Endothelial cell (in vitro differentiated cells): ENCODE data around the gene MBOAT2. TPM values are rescaled to one million over a fixed set of nuclear protein-coding genes. Genes with fewer than 3 reads are reported as not detected.
"Not testable (repeated sequence)": the region's sequence is repeated elsewhere in the genome, so short reads cannot be mapped to it uniquely, and the experiment has no call there.

ENCODE experiments used
- DNase-seq: peaks from one replicate; pipeline ENCODE4 v3.0.0; 2021; ENCODE audit warnings: low spot score
- H3K27ac Mint-ChIP-seq: one replicate; pipeline ENCODE4 v1.8.0; 2021; ENCODE audit warnings: mixed read lengths, inconsistent platforms; ENCODE audit not compliant: unreplicated experiment
- H3K27me3 Mint-ChIP-seq: one replicate; pipeline ENCODE4 v1.8.0; 2021; ENCODE audit warnings: mild to moderate bottlenecking, moderate library complexity, mixed read lengths, inconsistent platforms; ENCODE audit not compliant: unreplicated experiment
- H3K36me3 Mint-ChIP-seq: one replicate; pipeline ENCODE4 v1.8.0; 2021; ENCODE audit warnings: mild to moderate bottlenecking, low read depth, mixed read lengths, inconsistent platforms; ENCODE audit not compliant: unreplicated experiment
- H3K4me1 Mint-ChIP-seq: one replicate; pipeline ENCODE4 v1.8.0; 2021; ENCODE audit warnings: mild to moderate bottlenecking, mixed read lengths, inconsistent platforms; ENCODE audit not compliant: unreplicated experiment
- H3K4me3 Mint-ChIP-seq: one replicate; pipeline ENCODE4 v1.8.0; 2021; ENCODE audit warnings: mild to moderate bottlenecking, mixed read lengths, inconsistent platforms; ENCODE audit not compliant: unreplicated experiment
- H3K9me3 Mint-ChIP-seq: one replicate; pipeline ENCODE4 v1.8.0; 2021; ENCODE audit warnings: mixed read lengths, inconsistent platforms; ENCODE audit not compliant: unreplicated experiment
- total RNA-seq: library from RNA; stranded (reverse); fragmentation: NEBNext Ultra II Directional; extraction: Animal tissue kit (Norgen Biotek cat#: 25700); gene quantifications from one replicate; pipeline ENCODE4 v1.2.1, GENCODE V29; 2021; ENCODE audit not compliant: unreplicated experiment
- TF ChIP-seq, protein P1 (sequence below): fragments of 200-600 bp; sonication (generic); IDR thresholded peaks from one replicate; pipeline ENCODE4 v1.5.0; 2021; ENCODE audit warnings: antibody characterized with exemption; ENCODE audit not compliant: unreplicated experiment

Gene MBOAT2
- total RNA-seq, 1 donor from 2014 or later, result 71.6 TPM

DNA sequence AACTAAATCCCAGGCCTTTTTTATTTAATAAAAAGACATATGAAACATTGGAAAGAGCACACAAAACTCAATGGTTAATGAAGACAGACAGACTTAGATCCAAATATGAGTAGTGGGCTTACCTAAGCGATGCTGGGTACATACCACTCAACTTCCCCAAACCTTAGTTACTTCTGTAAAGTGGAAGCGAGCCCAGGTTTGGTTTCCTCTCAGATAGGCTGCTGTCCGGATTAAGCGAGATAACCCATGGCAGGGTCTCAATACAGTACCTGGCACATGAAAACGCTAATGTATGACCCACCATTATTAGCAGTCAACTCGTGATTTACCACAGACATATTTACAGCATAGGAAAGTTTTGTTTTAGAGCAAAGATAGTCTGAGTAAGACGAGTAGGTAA, 21.6 kb downstream of the MBOAT2 start:
- H3K9me3 Mint-ChIP-seq, result no peaks in the 10 kb centered on the region
- H3K4me1 Mint-ChIP-seq, result peaks cover 49% of the 10 kb centered on the region
- H3K4me3 Mint-ChIP-seq, result no peak overlapping the region
- peak overlapping the region; percentile 86 for H3K27ac Mint-ChIP-seq
- no peaks in the 10 kb centered on the region for H3K36me3 Mint-ChIP-seq
- TF ChIP-seq, protein P1, sequence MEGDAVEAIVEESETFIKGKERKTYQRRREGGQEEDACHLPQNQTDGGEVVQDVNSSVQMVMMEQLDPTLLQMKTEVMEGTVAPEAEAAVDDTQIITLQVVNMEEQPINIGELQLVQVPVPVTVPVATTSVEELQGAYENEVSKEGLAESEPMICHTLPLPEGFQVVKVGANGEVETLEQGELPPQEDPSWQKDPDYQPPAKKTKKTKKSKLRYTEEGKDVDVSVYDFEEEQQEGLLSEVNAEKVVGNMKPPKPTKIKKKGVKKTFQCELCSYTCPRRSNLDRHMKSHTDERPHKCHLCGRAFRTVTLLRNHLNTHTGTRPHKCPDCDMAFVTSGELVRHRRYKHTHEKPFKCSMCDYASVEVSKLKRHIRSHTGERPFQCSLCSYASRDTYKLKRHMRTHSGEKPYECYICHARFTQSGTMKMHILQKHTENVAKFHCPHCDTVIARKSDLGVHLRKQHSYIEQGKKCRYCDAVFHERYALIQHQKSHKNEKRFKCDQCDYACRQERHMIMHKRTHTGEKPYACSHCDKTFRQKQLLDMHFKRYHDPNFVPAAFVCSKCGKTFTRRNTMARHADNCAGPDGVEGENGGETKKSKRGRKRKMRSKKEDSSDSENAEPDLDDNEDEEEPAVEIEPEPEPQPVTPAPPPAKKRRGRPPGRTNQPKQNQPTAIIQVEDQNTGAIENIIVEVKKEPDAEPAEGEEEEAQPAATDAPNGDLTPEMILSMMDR, result no peak
- no peak for DNase-seq
- H3K27me3 Mint-ChIP-seq, result no peaks in the 10 kb centered on the region

DNA sequence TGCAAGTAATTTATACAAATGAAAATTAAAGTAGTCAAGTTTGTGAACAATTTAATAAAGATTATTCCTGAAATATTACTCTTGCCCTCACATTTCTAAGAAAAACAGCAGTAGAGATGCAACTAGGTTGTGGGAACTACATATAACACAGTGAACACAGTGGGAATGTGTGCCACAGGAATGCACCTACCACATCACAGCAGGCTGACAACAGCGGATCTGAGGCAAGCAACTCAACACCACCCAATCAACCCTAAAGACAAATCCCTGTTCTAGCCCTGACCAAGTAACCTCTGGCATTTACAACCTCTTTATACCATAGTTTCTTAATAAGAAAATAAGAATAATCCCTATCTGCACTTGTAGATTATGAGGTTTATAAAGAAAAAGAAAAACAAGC, 23.4 kb downstream of the MBOAT2 start:
- no peaks in the 10 kb centered on the region for H3K36me3 Mint-ChIP-seq
- H3K27ac Mint-ChIP-seq, result peak overlapping the region; percentile 53
- no peaks in the 10 kb centered on the region for H3K27me3 Mint-ChIP-seq
- H3K9me3 Mint-ChIP-seq, result no peaks in the 10 kb centered on the region
- peaks cover 41% of the 10 kb centered on the region for H3K4me1 Mint-ChIP-seq
- H3K4me3 Mint-ChIP-seq, result no peak overlapping the region
- DNase-seq, result no peak
- TF ChIP-seq, protein P1, result no peak

DNA sequence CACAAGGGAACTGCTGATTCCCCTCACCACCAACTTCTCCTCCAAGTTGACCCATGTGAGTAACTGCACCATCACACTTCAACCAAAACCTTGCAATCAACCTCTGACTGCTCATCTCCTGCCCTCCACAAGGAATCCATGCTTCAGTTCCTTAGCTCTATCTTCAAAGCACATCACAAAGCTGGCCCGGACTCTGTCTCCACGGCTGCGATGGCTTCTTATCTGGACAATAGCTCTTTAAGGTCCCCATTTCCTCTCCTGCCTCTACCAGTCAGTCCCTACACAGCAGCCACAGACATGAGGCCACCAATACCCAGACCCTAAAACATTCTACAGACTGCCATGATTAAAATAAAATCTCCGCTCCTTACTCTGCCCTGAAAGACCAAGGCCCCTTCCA, 25.7 kb downstream of the MBOAT2 start:
- Mint-ChIP-seq H3K4me1 (peaks cover 31% of the 10 kb centered on the region), H3K27ac (no peak overlapping the region), H3K4me3 (no peak overlapping the region), H3K9me3 (no peaks in the 10 kb centered on the region), H3K36me3 (no peaks in the 10 kb centered on the region), H3K27me3 (no peaks in the 10 kb centered on the region)
- TF ChIP-seq, protein P1, result no peak
- no peak for DNase-seq

DNA sequence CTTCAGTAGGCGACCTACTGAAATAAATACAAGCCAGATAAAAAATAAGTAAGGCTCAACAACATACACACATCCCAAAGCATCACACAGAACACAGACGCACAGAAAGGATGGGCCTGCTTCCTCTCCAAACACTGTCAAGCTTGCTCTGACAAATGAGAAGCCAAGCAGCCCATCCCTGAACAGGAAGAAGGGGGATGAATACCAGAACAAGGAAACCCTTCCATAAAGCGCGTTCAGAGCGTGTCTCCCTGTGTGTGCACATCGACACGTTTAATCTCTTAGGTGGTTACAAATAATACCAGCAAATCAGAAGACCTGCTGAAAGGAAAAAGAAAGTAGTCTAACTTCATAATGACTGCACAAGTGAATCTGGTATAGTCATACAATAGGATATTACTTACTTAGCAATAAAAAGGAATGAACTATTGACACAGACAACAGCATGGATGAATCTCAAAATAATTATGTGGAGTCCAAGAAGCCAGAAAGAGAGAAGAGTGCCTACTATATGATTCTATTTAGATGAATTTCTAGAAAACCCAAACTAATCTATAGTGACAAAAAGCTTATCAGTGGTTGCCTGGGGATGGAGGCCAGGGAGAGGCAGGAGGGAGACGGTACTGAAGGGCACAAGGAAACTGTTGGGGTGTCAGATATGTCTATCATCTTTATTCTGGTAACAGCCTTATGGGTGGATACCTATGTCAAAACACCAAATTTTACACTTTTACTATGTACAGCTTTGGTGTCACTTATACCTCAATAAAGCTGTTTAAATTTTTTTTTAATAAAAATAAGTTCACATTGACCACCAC, 26.8 kb downstream of the MBOAT2 start:
- TF ChIP-seq, protein P1, result no peak
- Mint-ChIP-seq H3K9me3 (no peaks in the 10 kb centered on the region), H3K36me3 (no peaks in the 10 kb centered on the region), H3K4me1 (peaks cover 22% of the 10 kb centered on the region), H3K27me3 (no peaks in the 10 kb centered on the region), H3K4me3 (no peak overlapping the region), H3K27ac (no peak overlapping the region)
- peak; percentile 15 for DNase-seq

DNA sequence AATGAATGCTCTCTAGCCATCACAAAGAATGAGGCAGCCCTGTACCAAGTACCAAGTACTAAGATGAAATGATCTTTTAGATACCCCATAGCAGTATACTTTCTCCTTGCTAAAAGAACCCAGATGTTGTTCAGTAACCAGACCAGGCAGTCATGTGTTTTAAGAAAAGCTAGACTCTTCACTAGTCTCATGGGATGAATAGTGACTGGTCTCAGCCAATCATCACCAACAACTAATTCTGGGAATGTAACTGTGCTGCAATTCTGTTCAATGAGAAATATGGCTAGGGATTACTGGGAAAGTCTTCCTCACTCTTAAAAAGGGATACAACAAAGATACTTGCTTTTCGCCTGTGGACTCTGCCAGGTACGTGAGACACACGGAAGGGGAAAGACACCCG, 29.5 kb downstream of the MBOAT2 start:
- Mint-ChIP-seq H3K4me1 (peaks cover 6% of the 10 kb centered on the region), H3K9me3 (no peaks in the 10 kb centered on the region), H3K36me3 (no peaks in the 10 kb centered on the region), H3K27me3 (no peaks in the 10 kb centered on the region), H3K27ac (no peak overlapping the region), H3K4me3 (no peak overlapping the region)
- TF ChIP-seq, protein P1, result no peak
- no peak for DNase-seq

DNA sequence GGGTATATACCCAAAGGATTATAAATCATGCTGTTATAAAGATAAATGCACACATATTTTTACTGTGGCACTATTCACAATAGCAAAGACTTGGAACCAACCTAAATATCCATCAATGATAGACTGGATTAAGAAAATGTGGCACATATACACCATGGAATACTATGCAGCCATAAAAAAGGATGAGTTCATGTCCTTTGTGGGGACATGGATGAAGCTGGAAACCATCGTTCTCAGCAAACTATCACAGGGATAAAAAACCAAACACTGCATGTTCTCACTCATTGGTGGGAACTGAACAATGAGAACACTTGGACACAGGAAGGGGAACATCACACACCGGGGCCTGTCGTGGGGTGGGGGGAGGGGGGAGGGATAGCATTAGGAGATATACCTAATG, 30.5 kb downstream of the MBOAT2 start:
- not testable (repeated sequence) for H3K9me3 Mint-ChIP-seq, DNase-seq, H3K4me3 Mint-ChIP-seq, H3K4me1 Mint-ChIP-seq, H3K36me3 Mint-ChIP-seq, H3K27ac Mint-ChIP-seq, H3K27me3 Mint-ChIP-seq

DNA sequence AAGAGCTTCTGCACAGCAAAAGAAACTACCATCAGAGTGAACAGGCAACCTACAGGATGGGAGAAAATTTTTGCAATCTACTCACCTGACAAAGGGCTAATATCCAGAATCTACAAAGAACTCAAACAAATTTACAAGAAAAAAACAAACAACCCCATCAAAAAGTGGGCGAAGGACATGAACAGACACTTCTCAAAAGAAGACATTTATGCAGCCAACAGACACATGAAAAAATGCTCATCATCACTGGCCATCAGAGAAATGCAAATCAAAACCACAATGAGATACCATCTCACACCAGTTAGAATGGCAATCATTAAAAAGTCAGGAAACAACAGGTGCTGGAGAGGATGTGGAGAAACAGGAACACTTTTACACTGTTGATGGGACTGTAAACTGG, 30.9 kb downstream of the MBOAT2 start:
- not testable (repeated sequence) for H3K4me1 Mint-ChIP-seq, DNase-seq, H3K27ac Mint-ChIP-seq, H3K9me3 Mint-ChIP-seq, H3K27me3 Mint-ChIP-seq, H3K36me3 Mint-ChIP-seq, H3K4me3 Mint-ChIP-seq

DNA sequence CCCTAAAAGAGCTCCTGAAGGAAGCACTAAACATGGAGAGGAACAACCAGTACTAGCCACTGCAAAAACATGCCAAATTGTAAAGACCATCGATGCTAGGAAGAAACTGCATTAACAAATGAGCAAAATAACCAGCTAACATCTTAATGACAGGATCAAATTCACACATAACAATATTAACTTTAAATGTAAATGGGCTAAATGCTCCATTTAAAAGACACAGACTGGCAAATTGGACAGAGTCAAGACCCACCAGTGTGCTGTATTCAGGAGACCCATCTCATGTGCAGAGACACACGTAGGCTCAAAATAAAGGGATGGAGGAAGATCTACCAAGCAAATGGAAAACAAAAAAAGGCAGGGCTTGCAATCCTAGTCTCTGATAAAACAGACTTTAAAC, 34.1 kb downstream of the MBOAT2 start:
- not testable (repeated sequence) for H3K4me3 Mint-ChIP-seq, H3K9me3 Mint-ChIP-seq, H3K36me3 Mint-ChIP-seq, DNase-seq, H3K27ac Mint-ChIP-seq, H3K27me3 Mint-ChIP-seq, H3K4me1 Mint-ChIP-seq
